ENCODE data around the gene DYNC2LI1.

DYNC2LI1 gene

GRCh38 chr2:43792653-43793052 lies 18.8 kb downstream of the DYNC2LI1 start:
- TF ChIP-seq FOXP2 (optimal IDR thresholded peaks at IDR 0.05; ENCODE audit: borderline replicate concordance, extremely low read depth, extremely low read length, insufficient read depth) (no peak), SIN3A (IDR thresholded peaks at IDR 0.05; ENCODE audit: borderline replicate concordance, insufficient read depth, low read length) (no peak), TAF1 (IDR thresholded peaks at IDR 0.05; ENCODE audit: borderline replicate concordance, insufficient read depth, low read length) (no peak), REST (IDR thresholded peaks at IDR 0.05; ENCODE audit: insufficient read depth in 1 of 2, low read depth in 2 of 2, low read length in 2 of 2) (no peak), POLR2AphosphoS5 (IDR thresholded peaks at IDR 0.05; ENCODE audit: low read depth, low read length) (no peak)

GRCh38 chr2:43794956-43795355 lies 21.1 kb downstream of the DYNC2LI1 start:
- TF ChIP-seq SIN3A (IDR thresholded peaks at IDR 0.05; ENCODE audit: borderline replicate concordance, insufficient read depth, low read length), result no peak
- TF ChIP-seq TAF1 (IDR thresholded peaks at IDR 0.05; ENCODE audit: borderline replicate concordance, insufficient read depth, low read length), result no peak
- no peak for TF ChIP-seq POLR2AphosphoS5 (IDR thresholded peaks at IDR 0.05; ENCODE audit: low read depth, low read length)
- no peak for TF ChIP-seq REST (IDR thresholded peaks at IDR 0.05; ENCODE audit: insufficient read depth in 1 of 2, low read depth in 2 of 2, low read length in 2 of 2)
- TF ChIP-seq FOXP2 (optimal IDR thresholded peaks at IDR 0.05; ENCODE audit: borderline replicate concordance, extremely low read depth, extremely low read length, insufficient read depth), result no peak

- TF ChIP-seq SIN3A (IDR thresholded peaks at IDR 0.05; ENCODE audit: borderline replicate concordance, insufficient read depth, low read length), result no peak
- no peak for TF ChIP-seq REST (IDR thresholded peaks at IDR 0.05; ENCODE audit: insufficient read depth in 1 of 2, low read depth in 2 of 2, low read length in 2 of 2)
- no peak for TF ChIP-seq POLR2AphosphoS5 (IDR thresholded peaks at IDR 0.05; ENCODE audit: low read depth, low read length)
- no peak for TF ChIP-seq TAF1 (IDR thresholded peaks at IDR 0.05; ENCODE audit: borderline replicate concordance, insufficient read depth, low read length)
- TF ChIP-seq FOXP2 (optimal IDR thresholded peaks at IDR 0.05; ENCODE audit: borderline replicate concordance, extremely low read depth, extremely low read length, insufficient read depth), result no peak
Observed at GRCh38 chr2:43796206-43796605, 22.4 kb downstream of the DYNC2LI1 start.

GRCh38 chr2:43798300-43798699 lies 24.5 kb downstream of the DYNC2LI1 start:
- TF ChIP-seq TAF1 (IDR thresholded peaks at IDR 0.05; ENCODE audit: borderline replicate concordance, insufficient read depth, low read length) (no peak), REST (IDR thresholded peaks at IDR 0.05; ENCODE audit: insufficient read depth in 1 of 2, low read depth in 2 of 2, low read length in 2 of 2) (no peak), FOXP2 (optimal IDR thresholded peaks at IDR 0.05; ENCODE audit: borderline replicate concordance, extremely low read depth, extremely low read length, insufficient read depth) (no peak), SIN3A (IDR thresholded peaks at IDR 0.05; ENCODE audit: borderline replicate concordance, insufficient read depth, low read length) (no peak), POLR2AphosphoS5 (IDR thresholded peaks at IDR 0.05; ENCODE audit: low read depth, low read length) (no peak)

GRCh38 chr2:43800894-43801293 lies 27.1 kb downstream of the DYNC2LI1 start:
- no peak for TF ChIP-seq POLR2AphosphoS5 (IDR thresholded peaks at IDR 0.05; ENCODE audit: low read depth, low read length)
- no peak for TF ChIP-seq FOXP2 (optimal IDR thresholded peaks at IDR 0.05; ENCODE audit: borderline replicate concordance, extremely low read depth, extremely low read length, insufficient read depth)
- TF ChIP-seq SIN3A (IDR thresholded peaks at IDR 0.05; ENCODE audit: borderline replicate concordance, insufficient read depth, low read length), result no peak
- no peak for TF ChIP-seq REST (IDR thresholded peaks at IDR 0.05; ENCODE audit: insufficient read depth in 1 of 2, low read depth in 2 of 2, low read length in 2 of 2)
- no peak for TF ChIP-seq TAF1 (IDR thresholded peaks at IDR 0.05; ENCODE audit: borderline replicate concordance, insufficient read depth, low read length)

All from PFSK-1 (cell line).